IPS-NIHi7 (cell line): ENCODE results near the gene DACH2.
A peak's percentile ranks its signal among the peaks of the same experiment; 100 is the strongest.

Experiments used
- DNase-seq: peaks from one replicate; pipeline ENCODE4 v3.0.0; 2012; ENCODE audit warnings: mixed read lengths; ENCODE audit errors: extremely low spot score

DACH2 gene

DNA sequence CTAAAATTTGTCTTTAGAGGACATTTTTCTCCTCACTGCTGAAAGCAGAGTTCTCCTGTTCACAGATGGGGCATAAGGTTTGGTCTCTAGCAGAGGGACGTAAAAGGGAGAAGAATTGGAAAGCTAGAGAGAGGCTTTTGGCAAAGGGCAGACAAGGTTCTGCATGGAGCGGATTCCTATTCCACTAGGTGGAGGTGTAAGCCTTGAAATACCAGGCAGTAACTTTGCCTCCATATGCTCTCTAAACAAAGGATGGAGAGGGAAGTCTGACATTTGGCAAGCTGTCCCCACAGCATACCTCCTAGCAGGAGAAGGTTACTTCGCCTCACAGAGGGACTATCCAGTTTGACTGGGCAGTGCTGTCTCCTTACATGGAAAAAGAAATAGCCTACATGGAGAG is 174.7 kb downstream of the DACH2 start:
- DNase-seq = no peak

DNA sequence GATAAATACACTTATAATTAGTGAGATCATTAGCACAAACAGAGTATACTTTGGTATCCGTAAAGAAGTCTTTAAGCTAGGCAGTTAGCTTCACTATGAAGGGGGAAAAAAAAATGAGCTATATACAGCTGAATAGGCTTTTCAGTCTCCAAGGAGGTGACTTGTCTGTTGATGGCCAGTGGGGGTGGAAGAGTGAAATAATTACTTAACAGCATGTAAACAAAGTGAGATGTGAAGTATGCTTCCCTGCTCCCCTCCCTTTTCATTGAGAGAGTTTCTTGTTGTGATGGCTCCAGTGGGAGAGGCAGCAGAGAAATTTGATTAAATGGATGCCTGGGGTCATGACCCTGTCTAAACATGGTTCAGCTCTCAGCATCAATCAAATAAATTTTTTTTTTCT is 180.9 kb downstream of the DACH2 start:
- no peak for DNase-seq

DNA sequence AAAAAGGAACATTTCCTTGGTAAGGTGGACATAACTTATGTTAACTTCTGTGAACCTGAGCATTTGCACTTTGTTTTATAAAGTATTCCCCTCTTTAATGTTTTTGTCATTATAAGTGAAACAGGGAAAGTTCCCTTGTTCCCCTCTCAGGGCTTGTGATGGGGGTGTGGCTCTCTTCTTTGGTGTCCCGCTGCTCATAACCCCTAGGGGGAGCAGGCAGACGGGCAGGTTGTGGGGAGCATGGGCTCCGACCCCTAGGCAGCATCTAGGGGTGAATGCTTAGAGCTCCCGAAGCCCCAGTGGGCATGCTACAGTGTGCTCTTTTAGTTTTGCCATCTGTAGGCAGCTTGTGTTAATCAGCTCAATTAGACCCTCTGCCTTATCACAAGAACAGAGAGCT is 200.4 kb downstream of the DACH2 start:
- DNase-seq = peak; percentile 27

DNA sequence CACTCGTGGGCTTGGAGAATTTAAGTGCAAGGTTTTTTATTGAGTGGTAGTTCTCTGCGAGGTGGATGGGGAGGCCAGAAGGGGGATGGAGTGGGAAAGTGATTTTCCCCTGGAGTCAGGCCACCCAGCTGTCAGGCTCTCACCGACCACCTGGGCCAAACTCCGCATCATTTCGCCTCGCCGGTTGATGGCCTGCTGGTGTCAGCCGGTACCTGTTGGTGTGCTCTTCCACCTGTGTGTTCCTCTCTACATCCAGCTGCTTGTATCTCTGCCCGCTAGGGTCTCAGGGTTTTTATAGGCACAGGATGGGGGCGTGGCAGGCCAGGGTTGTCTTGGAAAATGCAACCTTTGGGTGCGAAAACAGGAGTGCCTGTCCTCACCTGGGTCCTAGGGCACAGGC is 200.9 kb downstream of the DACH2 start:
- DNase-seq = peak; percentile 10

DNA sequence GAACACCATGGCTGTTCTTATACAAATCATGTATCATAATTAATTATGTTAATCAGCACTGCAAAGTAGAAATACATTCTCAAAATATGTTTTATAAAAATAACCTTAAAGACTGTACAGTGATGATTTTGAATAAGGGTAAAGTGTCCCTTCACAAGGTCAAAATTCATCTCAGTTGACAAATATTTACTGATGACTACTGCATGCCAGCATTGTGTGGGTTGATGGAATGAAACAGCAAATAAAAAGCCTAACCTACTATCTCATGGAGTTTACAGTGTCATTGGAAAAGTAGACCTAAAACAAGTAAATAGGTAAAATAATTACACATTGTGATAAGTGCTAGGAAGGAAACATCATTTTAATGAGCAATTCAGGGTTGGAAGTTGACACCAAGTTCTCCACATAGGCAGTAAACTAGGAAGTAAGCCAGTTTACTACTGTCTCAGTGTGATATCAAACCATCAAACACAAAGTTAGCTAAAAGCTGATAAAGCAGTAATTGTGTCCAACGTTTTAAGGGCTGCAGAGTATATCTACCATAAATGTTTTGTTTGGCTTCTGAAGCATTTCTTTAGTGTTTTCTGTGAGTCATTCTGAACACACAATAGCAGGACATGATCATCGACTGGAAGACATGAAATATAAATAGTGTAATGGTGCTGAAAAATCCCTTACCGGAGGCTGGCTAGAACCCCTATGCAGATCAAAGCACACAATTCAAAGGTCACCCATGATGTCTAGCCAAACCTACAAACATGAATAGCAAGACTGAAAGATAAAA is 221.8 kb downstream of the DACH2 start:
- DNase-seq = no peak

DNA sequence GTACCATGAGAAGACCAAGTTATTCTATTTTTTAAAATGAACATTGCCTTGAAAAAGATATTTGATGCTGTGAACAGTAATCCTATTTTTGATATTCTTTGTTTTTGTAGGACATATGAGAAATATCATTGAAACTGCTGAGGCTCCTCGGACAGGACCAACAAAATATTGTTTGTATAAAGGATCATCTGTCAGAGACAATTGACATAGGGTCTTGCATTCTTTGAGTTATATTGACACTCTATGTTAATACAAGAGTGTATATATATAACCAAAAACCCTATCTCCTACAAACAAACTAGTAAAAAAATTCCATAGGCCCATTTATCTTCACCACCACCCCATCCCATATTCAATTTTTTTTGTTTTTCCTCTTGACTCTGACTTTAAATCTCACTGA is 222.7 kb downstream of the DACH2 start:
- no peak for DNase-seq

DNA sequence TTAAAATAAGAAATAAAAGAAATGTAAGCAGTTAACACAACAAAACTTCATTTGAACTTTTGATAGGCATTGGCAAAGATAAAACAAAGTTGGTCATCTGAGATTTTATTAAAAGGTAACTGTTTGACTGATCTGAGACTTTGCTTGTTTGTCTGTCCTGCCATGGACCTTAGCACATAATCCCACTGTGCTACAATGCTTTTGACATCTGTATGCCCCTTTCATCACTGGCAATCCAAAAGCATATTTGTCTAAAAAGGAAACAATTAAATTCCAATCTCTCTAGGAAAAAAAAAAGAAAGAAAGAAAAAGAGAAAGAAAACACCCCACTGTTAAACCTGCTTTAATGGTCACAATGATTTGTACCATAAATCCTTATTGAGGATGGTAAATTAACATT is 231.0 kb downstream of the DACH2 start:
- no peak for DNase-seq

DNA sequence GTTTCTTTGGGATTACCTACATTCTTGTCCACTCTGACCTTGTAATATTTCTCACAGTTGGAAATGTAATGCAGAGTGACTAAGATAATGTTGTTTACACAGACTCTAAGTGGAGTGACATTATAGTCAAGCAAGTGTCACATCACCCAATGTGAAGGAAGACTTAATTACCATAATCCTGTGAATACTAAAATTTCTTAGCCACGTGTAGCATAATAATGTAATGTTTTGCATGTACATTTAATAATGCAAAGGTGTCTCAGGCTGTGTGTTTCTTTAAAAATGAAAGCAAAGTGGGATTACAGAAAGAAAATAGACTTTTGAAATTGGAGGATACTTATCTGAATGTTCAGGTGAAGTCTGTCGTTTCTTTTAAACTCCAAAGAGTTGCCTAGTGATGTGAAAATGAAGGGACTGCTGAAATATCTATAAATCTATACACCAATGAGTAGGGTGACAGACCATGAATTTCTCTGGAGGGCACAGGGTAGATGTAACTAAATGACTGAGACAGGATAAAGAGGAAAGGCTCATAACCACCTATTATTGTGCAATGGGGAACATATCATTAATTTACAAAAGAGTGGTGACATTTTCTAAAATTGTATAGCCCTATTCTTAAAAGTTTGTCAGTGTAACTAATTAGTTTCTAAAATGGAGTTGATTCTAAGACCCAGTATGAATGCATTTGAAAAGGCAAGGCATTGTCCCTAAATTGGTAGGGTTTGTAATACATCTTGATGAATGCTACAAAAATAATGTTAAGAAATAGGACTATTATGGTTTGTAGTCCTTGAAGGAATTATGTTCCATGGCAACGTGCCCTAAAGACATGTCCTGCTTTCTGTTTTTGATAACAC is 235.7 kb downstream of the DACH2 start:
- DNase-seq = no peak

DNA sequence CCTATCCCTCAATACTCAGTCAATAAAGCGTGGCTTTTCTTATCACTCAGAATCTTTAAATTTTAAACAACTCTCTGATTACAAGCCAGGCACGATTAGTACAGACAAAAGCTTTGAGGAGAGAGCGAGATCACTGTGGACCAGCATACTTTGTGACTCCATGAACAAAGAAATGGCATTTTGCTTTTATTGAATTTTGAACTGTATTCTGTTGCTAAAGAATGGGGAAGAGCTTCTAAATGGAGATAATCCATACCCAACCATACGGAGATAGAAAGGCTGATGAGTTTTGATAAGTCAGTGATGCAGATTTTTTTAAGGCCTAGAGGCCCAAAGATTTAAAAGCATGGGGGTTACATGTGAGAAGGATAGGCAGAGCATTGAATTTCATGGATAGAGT is 259.1 kb downstream of the DACH2 start:
- no peak for DNase-seq

DNA sequence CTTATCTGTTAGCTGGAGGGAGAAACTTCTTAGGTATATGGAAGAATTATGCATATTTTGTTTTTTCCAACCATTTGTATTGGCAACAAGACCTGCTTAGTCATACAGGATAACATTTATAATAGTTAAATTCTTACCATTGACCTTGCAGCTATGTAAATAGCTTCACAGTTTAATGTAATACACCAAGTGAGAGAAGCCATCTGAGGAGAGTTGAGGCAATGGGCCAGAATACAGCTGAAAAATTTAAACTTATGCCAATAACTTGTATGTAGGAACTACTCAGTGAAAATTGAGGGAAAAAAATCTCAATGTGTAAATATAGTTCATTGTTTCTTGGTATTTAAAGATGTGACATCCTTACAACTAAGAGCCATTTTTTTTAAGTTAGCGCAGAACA is 273.5 kb downstream of the DACH2 start:
- no peak for DNase-seq

DNA sequence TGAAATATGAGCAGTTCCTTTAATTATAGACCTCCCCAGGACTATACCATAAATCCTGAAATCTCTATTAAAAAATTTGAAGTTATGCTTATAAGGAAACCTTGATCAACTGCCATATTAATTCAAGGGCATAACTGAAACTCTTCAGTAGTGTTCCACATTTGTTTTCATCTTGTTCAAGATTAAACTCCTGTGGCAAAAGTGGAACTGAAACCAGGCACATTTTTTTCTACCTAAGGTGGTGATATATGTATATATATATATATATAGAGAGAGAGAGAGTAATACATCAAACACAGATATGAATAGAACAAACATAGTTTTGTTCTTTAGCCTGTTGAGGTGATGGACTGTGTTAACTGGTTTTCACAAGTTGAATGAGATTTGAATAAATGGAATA is 287.9 kb downstream of the DACH2 start:
- DNase-seq = no peak

DNA sequence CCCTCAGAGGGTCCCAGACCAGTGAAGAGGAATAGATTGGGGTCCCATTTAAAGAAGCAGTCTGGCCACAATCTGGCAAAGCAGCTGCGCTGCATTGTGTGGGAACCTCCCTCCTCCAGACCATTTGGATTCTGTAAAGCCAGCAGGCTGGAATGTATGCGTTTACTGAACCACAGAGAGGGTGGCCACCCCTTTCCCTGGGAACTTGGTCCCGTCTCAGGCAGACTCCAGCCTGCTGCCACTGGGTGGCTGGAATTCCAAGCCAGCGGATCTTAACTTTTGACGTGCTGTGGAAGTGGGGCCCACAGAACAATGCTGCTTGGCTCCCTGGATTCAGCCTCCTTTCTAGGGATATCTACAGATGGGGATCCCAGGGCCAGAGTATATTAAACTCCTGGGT is 307.2 kb downstream of the DACH2 start:
- DNase-seq = peak; percentile 9

DNA sequence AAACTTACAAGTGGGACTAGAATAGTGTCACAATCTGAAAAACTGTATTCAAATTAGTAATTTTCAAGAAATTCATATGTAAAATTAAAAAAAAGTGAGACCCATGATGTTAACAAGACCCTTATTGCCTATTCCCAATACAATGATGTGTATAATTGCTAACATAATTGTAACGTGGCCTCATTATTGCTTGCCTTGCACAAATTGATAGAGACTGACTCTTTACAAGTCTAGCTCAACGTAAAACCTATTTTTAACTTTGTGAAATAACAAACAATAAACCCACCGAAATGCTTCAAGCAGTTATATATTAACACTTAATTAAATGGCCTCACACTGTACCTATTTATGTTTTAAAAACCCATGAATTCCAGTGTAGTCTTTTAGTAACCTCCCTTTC is 312.5 kb downstream of the DACH2 start:
- no peak for DNase-seq

DNA sequence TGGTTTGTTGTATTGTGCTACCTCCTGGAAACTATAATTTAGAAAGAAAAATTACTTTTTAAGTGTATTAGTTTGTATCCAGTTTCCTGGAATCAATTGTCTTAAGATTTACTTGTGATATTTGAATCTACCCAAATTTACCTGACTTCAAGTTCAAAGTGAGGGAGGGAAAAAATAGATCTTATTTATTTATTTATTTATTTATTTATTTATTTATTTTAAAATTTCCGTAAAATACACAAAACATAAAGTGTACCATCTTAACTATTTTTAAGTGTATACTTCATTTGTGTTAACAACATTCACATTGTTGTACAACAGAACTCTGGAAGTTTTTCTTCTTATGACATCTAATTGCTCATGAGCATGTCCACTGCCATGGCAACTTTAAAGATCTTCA is 356.0 kb downstream of the DACH2 start:
- DNase-seq = no peak

DNA sequence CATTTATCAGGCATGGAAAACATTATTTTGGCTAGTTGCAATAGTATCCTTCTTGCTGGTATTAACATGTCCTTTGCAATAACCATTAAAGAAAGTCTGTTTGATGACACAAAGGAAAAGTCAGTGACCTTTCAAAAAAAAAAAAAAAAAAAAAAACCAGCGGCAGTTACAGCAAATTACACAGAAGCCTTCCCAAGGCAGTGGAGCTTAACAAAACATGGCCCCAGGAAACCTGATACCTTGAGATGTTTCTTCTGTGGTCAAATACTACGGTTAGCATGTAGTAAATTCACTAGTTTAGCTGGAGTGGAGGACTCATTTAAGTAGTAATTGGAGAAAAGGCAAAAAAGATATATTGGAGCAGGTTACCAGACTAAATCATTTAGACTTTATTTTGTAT is 359.1 kb downstream of the DACH2 start:
- DNase-seq = no peak

DNA sequence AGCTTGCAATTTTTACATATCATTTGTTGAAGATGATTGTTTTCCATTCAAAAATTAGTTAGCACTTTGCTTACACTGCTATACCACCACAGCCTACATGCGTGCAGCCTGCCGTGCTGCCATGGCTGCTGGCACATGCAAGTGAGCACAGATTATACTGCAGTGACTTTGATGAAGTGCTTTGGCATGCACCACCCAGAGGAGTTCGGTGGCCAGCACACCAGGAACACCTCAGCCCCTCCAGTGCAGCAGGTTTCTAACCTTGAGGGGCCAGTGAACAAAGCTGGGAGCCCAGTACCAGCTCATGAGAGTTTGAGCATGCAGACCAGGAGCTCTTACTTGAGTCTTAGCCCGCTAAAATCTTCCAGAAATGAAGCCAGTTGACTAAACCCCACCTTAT is 431.5 kb downstream of the DACH2 start:
- no peak for DNase-seq

DNA sequence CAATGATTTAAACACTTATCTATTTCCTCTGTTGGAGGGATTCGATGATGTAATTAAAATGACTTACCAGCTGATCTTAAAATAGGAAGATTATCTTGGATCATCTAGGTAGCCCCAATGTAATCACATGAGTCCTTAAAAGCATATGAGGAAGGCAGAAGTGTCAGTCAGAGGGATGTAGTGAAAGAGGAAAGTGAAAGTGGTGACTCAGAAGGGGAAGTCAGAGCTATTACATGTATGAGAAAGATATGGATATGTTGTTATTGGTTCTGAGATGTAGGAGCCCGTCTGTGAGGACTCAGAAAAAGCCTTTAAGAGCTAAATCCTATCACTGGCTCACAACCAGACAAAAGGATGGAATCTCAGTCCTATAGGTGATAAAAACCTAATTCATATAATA is 456.4 kb downstream of the DACH2 start:
- DNase-seq = no peak

DNA sequence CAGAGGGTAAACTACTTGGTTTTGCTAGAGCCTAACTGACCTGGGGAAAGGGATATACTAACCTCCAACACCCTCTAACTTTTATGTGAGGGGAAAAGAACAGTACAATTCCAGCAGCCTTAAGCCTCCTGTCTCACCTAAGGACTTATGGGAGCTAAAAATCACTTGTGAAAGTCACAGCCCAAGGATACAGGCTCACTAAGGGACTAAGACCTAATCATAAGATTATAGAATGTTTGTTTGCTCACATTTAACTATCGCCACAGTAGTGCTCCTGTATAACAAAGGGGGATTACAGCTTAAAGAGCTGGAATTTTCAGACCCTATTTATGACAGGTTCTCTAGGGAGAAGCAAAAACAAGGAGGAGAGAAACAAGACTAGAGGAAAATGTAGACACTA is 548.7 kb downstream of the DACH2 start:
- no peak for DNase-seq

DNA sequence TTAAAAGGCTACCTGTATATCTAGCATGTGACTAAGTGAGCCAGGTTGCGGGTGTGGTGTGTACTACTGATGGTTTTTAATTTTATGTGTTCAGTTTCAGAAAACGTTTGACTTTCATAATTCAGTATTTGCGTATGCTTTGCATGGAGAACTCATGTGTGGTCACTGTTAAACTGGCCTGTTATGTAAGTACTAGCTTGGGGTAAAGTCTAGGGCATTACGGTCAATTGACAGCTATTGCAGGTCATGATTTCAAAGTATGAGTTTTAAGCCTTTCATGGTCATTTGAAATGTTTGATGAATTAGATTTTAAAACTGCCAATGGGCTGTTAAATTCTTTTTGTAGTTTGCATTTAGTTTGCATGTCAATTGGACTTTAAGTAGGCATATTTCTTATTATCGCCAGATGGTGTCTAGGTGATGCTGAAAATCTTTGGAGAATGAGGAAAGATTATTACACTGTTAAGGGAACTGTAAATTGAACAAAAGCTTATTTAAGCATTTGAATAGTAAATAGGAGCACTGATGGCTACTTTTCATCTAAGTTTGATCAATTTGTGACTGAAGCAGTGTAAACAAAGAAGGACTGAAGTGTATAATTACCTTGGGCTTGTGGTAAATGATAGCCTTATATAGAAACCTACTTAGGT is 563.4 kb downstream of the DACH2 start:
- DNase-seq = no peak

DNA sequence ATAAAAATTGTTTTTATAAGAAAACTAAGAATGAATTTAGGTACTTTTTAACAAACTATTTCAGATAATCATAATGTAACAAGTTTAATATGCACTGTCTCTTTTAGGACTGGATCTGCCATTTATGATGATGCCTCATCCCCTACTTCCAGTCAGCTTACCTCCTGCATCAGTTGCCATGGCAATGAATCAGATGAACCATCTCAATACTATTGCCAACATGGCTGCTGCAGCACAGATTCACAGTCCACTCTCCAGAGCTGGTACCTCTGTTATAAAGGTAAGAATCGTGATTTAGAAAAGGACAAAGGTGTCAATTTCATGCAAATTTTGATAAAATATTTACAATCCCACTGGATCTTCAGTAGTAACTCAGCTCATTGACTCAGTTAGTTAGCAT is 566.2 kb downstream of the DACH2 start:
- no peak for DNase-seq

DNA sequence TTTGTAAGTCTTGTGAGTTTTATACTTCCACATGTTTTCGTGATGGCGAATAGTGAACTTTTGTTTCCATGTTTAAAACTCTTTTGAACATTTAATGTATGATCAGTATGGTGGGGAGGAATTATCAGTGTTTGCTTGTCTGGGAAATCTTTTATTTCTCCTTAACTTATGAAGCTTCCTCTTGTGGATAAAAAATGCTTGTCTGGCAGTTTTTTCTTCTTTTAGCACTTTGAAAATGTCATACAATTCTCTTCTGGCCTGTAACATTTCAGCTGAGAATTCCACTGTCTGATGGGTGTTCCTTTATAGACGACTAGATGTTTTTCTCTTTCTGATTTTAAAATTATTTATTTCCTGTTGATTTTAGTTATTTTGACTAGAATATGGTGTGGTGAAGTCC is 576.0 kb downstream of the DACH2 start:
- DNase-seq = no peak

DNA sequence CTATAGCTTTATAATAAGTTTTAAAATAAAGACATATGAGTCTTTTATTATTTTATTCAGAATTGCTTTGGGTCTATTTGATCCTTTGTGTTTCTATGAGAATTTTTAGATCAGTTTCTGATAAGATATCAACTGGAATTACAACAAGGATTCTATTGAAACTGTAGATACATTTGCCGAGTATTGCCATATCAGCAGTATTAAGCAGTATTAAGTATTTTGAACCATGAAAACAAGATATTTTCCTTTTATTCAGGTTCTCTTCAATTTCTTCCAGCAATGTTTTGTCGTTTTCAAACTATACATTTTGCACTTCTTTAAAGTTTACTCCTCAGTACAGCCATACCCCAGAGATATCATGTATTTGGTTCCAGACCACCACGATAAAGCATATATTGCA is 598.8 kb downstream of the DACH2 start:
- DNase-seq = no peak

DNA sequence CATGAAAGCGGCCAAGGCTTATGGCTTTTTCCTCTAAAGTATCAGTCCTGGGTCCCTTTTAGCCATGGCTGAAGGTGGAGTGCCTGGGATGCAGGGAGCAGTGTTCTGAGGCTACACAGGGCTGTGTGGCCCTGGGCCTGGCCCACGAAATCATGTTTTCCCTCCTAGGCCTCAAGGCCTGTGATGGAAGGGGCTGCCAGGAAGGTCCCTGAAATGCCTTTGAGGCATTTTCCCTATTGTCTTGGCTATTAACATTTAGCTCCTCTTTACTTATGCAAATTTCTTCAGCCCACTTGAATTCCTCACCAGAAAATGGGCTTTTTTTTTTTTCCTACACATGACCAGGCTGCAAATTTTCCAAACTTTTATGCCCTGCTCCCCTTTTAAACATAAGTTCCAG is 657.0 kb downstream of the DACH2 start:
- DNase-seq = no peak
